Measurements from ENCODE around the gene SMU1.

GRCh38 chr9:33068991-33069390 is 7.5 kb downstream of the SMU1 start:
- TF ChIP-seq CTCF (IDR thresholded peaks at IDR 0.05) (no peak), POLR2AphosphoS5 (IDR thresholded peaks at IDR 0.05; ENCODE audit: low read depth, low read length) (no peak), SIN3A (IDR thresholded peaks at IDR 0.05; ENCODE audit: borderline replicate concordance, insufficient read depth, low read depth, low read length) (no peak)

Data from Panc1 (cell line).